Measurements from ENCODE around the gene GPR15LG.

Gene GPR15LG

DNA sequence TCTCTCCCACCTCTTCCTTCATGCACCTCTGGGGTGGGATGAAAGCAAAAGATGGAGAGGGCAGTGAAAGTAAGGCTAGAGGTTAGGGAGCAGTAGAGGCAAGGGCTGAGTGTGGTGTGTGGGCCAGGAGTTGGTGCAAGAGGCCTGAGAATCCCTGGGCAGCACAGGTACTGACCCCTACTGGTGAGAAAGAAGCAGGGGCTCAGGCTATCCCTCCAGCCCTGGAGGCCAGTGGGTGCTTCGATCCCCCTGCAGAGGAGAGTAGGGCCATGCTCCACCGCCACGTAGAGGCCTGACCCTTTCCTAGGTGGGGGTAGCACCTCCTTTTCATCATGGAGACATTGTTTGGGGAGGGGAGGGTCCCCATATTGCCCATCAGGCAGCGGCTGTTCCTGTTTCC lies 30.5 kb downstream of the GPR15LG start:
- no peak overlapping the region for H3K27ac Mint-ChIP-seq
- no peaks in the 10 kb centered on the region for H3K4me1 Mint-ChIP-seq (ENCODE audit: low read depth)
- no peaks in the 10 kb centered on the region for H3K9me3 Mint-ChIP-seq
- peaks cover 10% of the 10 kb centered on the region for H3K27me3 Mint-ChIP-seq
- no peaks in the 10 kb centered on the region for H3K36me3 Mint-ChIP-seq (ENCODE audit: low read depth)
- intact Hi-C loops (cut with micrococcal nuclease), result no loop called here
- no peak overlapping the region for H3K4me3 Mint-ChIP-seq

DNA sequence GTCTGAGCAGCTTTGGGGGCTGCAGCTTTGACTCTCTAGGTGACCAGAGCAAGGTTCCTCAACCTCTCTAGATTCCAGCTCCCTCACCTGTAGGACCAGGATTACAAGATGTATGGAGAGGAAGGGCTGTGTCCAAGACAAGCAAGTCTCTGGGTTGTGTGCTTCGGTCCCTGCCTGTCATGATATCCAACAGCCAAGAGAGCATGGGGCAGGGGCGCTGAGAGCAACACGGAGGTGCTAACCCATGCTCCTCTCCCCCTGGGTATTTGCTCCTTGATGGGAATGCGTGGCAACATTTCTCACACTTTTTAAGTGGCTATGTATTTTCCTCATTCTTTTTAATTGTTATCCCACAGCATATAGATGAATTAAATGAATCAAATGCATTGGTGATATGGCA lies 31.0 kb downstream of the GPR15LG start:
- H3K36me3 Mint-ChIP-seq (ENCODE audit: low read depth), result no peaks in the 10 kb centered on the region
- H3K27me3 Mint-ChIP-seq, result peaks cover 10% of the 10 kb centered on the region
- H3K27ac Mint-ChIP-seq, result no peak overlapping the region
- intact Hi-C loops (cut with micrococcal nuclease), result loop anchor here (1.0 kb wide), 1 partner anchor 56 kb away; no protein-coding TSS in a partner anchor
- H3K4me3 Mint-ChIP-seq, result no peak overlapping the region
- H3K9me3 Mint-ChIP-seq, result no peaks in the 10 kb centered on the region
- no peaks in the 10 kb centered on the region for H3K4me1 Mint-ChIP-seq (ENCODE audit: low read depth)

- intact Hi-C loops (cut with micrococcal nuclease), result loop anchor here (1.0 kb wide), 1 partner anchor 57 kb away; no protein-coding TSS in a partner anchor
- Mint-ChIP-seq H3K4me1 (ENCODE audit: low read depth) (no peaks in the 10 kb centered on the region), H3K36me3 (ENCODE audit: low read depth) (no peaks in the 10 kb centered on the region), H3K9me3 (no peaks in the 10 kb centered on the region), H3K4me3 (no peak overlapping the region), H3K27me3 (peaks cover 9% of the 10 kb centered on the region), H3K27ac (no peak overlapping the region)
Observed at GRCh38 chr10:84205049-84205852, 31.6 kb downstream of the GPR15LG start.

- H3K4me3 Mint-ChIP-seq, result no peak overlapping the region
- H3K27ac Mint-ChIP-seq, result no peak overlapping the region
- H3K4me1 Mint-ChIP-seq (ENCODE audit: low read depth), result no peaks in the 10 kb centered on the region
- peaks cover 7% of the 10 kb centered on the region for H3K27me3 Mint-ChIP-seq
- intact Hi-C loops (cut with micrococcal nuclease), result loop anchor here (1.0 kb wide), 1 partner anchor 58 kb away; no protein-coding TSS in a partner anchor
- no peaks in the 10 kb centered on the region for H3K36me3 Mint-ChIP-seq (ENCODE audit: low read depth)
- no peaks in the 10 kb centered on the region for H3K9me3 Mint-ChIP-seq
Observed at GRCh38 chr10:84205853-84206525, 32.4 kb downstream of the GPR15LG start.

GRCh38 chr10:84208023-84208422 lies 34.4 kb downstream of the GPR15LG start:
- Mint-ChIP-seq H3K27ac (no peak overlapping the region), H3K4me3 (no peak overlapping the region), H3K9me3 (no peaks in the 10 kb centered on the region), H3K36me3 (ENCODE audit: low read depth) (no peaks in the 10 kb centered on the region), H3K27me3 (peaks cover 8% of the 10 kb centered on the region), H3K4me1 (ENCODE audit: low read depth) (no peaks in the 10 kb centered on the region)
- intact Hi-C loops (cut with micrococcal nuclease), result no loop called here

- Mint-ChIP-seq H3K9me3 (no peaks in the 10 kb centered on the region), H3K36me3 (ENCODE audit: low read depth) (no peaks in the 10 kb centered on the region), H3K4me1 (ENCODE audit: low read depth) (no peaks in the 10 kb centered on the region), H3K4me3 (no peak overlapping the region), H3K27ac (no peak overlapping the region), H3K27me3 (peaks cover 8% of the 10 kb centered on the region)
- intact Hi-C loops (cut with micrococcal nuclease), result no loop called here
Observed at GRCh38 chr10:84211566-84211965, 38.0 kb downstream of the GPR15LG start.

DNA sequence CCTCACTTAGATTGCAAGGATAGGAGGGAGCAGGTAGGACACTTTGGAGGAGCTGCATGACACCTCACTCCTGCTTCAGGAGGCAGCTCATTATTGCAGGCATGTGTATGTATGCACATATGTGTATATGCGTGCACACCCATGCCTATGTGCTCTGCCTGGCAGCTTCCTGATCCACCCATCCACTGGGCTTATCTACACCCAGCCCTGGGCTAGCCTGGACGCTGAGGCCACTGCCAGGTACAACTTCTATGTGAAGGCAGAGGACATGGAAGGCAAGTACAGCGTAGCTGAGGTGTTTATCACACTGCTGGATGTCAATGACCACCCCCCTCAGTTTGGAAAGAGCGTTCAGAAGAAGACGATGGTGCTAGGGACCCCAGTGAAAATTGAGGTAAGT lies 38.4 kb downstream of the GPR15LG start:
- Mint-ChIP-seq H3K36me3 (ENCODE audit: low read depth) (no peaks in the 10 kb centered on the region), H3K9me3 (no peaks in the 10 kb centered on the region), H3K4me3 (no peak overlapping the region), H3K27ac (no peak overlapping the region), H3K4me1 (ENCODE audit: low read depth) (no peaks in the 10 kb centered on the region), H3K27me3 (peaks cover 6% of the 10 kb centered on the region)
- intact Hi-C loops (cut with micrococcal nuclease), result no loop called here

DNA sequence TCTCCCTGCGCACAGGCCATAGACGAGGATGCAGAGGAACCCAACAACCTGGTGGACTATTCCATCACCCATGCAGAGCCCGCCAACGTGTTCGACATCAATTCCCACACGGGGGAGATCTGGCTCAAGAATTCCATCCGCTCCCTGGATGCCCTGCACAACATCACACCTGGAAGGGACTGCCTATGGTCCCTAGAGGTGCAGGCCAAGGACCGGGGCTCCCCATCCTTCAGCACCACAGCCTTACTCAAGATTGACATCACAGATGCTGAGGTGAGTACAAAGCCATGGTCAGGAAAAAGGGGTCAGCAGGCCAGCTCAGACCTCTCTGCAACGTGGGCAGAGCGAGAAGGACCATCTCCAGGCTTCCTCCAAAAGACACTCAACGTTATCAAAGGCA lies 39.5 kb downstream of the GPR15LG start:
- Mint-ChIP-seq H3K27me3 (peaks cover 3% of the 10 kb centered on the region), H3K36me3 (ENCODE audit: low read depth) (no peaks in the 10 kb centered on the region), H3K4me1 (ENCODE audit: low read depth) (no peaks in the 10 kb centered on the region), H3K9me3 (no peaks in the 10 kb centered on the region), H3K27ac (no peak overlapping the region), H3K4me3 (no peak overlapping the region)
- intact Hi-C loops (cut with micrococcal nuclease), result no loop called here

DNA sequence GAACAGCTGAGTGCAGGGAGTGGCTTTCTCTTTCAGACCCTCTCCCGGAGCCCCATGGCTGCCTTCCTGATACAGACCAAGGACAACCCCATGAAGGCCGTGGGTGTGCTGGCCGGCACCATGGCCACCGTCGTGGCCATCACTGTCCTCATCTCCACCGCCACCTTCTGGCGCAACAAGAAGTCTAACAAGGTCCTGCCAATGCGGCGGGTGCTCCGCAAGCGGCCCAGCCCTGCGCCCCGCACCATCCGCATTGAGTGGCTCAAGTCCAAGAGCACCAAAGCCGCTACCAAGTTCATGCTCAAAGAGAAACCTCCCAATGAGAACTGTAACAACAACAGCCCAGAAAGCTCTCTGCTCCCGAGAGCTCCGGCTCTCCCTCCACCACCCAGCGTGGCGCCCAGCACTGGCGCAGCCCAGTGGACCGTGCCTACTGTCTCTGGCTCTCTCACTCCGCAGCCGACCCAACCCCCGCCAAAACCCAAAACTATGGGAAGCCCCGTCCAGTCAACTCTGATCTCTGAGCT lies 40.5 kb downstream of the GPR15LG start:
- Mint-ChIP-seq H3K9me3 (no peaks in the 10 kb centered on the region), H3K27ac (no peak overlapping the region), H3K4me3 (no peak overlapping the region), H3K4me1 (ENCODE audit: low read depth) (no peaks in the 10 kb centered on the region), H3K27me3 (peaks cover 1% of the 10 kb centered on the region), H3K36me3 (ENCODE audit: low read depth) (no peaks in the 10 kb centered on the region)
- intact Hi-C loops (cut with micrococcal nuclease), result no loop called here

- H3K4me3 Mint-ChIP-seq, result no peak overlapping the region
- intact Hi-C loops (cut with micrococcal nuclease), result no loop called here
Observed at GRCh38 chr10:84214612-84215235, 41.1 kb downstream of the GPR15LG start.

DNA sequence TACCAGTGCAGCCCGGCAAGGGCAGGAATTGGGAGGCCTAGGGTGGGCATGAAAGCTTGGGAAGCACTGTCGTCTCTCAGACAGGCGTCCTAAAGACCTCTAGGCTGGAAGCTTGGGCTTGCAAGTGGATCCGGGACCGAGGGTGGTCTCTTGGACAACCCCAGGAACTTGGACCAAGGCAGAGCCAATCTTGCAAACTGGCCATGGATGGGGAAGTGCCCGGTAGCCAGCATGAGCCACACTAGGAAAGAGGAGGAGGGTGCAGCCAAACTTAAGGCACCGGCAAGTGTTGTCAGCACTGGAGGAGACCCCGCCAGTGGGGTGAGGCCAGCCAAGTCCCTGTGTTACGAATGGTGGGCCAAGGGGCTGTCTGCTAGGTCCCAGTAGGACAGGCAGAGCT lies 43.2 kb downstream of the GPR15LG start:
- H3K36me3 Mint-ChIP-seq (ENCODE audit: low read depth), result no peaks in the 10 kb centered on the region
- intact Hi-C loops (cut with micrococcal nuclease), result no loop called here
- no peaks in the 10 kb centered on the region for H3K4me1 Mint-ChIP-seq (ENCODE audit: low read depth)
- no peak overlapping the region for H3K27ac Mint-ChIP-seq
- H3K4me3 Mint-ChIP-seq, result no peak overlapping the region
- peaks cover 3% of the 10 kb centered on the region for H3K27me3 Mint-ChIP-seq
- H3K9me3 Mint-ChIP-seq, result no peaks in the 10 kb centered on the region

More at GRCh38 chr10:84214612-84215235, 41.1 kb downstream of the GPR15LG start:
- H3K36me3 Mint-ChIP-seq (ENCODE audit: low read depth), result no peaks in the 10 kb centered on the region
- H3K4me1 Mint-ChIP-seq (ENCODE audit: low read depth), result no peaks in the 10 kb centered on the region
- H3K9me3 Mint-ChIP-seq, result no peaks in the 10 kb centered on the region
- H3K27ac Mint-ChIP-seq, result no peak overlapping the region
- H3K27me3 Mint-ChIP-seq, result peaks cover 3% of the 10 kb centered on the region

- H3K27me3 Mint-ChIP-seq, result peaks cover 3% of the 10 kb centered on the region
- H3K27ac Mint-ChIP-seq, result no peak overlapping the region
- no peaks in the 10 kb centered on the region for H3K9me3 Mint-ChIP-seq
- intact Hi-C loops (cut with micrococcal nuclease), result no loop called here
- no peaks in the 10 kb centered on the region for H3K4me1 Mint-ChIP-seq (ENCODE audit: low read depth)
- H3K4me3 Mint-ChIP-seq, result no peak overlapping the region
- no peaks in the 10 kb centered on the region for H3K36me3 Mint-ChIP-seq (ENCODE audit: low read depth)
Observed at GRCh38 chr10:84217746-84218145, 44.1 kb downstream of the GPR15LG start.

- no peaks in the 10 kb centered on the region for H3K4me1 Mint-ChIP-seq (ENCODE audit: low read depth)
Observed at GRCh38 chr10:84221916-84222315, 48.3 kb downstream of the GPR15LG start.

More at GRCh38 chr10:84221916-84222315, 48.3 kb downstream of the GPR15LG start:
- Mint-ChIP-seq H3K27me3 (peaks cover 3% of the 10 kb centered on the region), H3K4me3 (no peak overlapping the region), H3K27ac (no peak overlapping the region), H3K36me3 (ENCODE audit: low read depth) (no peaks in the 10 kb centered on the region), H3K9me3 (no peaks in the 10 kb centered on the region)
- intact Hi-C loops (cut with micrococcal nuclease), result no loop called here

Data from dendritic cell treated with granulocyte-macrophage colony-stimulating factor and Interleukin-4, amounts not matched to agents 40 ng/mL and 50 ng/mL, for 4 days (primary cell).